ENCODE results near the gene KLHL17. TPM values are rescaled to one million over a fixed set of nuclear protein-coding genes. Genes with fewer than 3 reads are reported as not detected.
A peak's percentile ranks its signal among the peaks of the same experiment; 100 is the strongest.
"Not testable (repeated sequence)": the region's sequence is repeated elsewhere in the genome, so short reads cannot be mapped to it uniquely, and the experiment has no call there.

Gene KLHL17
- total and polyA plus RNA-seq, 9 of the 15 experiments (the other 6 are each of a cell fraction or from before 2014, with no cell fraction given) = 0.14 to 84.8 (median 13.0) TPM

DNA sequence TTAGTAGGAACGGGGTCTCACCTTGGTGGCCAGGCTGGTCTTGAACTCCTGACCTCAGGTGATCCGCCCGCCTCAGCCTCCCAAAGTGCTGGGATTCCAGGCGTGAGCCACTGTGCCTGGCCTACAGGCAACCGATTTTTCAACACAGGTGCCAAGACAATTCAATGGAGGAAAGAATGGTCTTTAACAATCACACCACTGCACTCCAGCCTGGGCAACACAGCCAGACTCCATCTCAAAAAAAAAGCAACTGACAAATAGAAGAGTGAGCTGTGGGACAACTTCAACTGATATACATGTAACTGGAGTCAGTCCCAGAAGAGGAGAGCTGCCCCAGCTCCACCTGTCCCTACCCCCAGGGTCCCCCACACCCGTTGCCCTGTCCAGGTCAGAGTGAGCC is 34.2 kb downstream of the KLHL17 start:
- H3K9me3 ChIP-seq (replicated peaks; ENCODE audit: control insufficient read depth, insufficient read depth, low read depth, low read length); CTCF ChIA-PET (ENCODE audit: low intra/inter-chr PET ratio); H4K20me1 ChIP-seq (replicated peaks; ENCODE audit: control insufficient read depth, insufficient read depth, low read length); ATAC-seq; H3K9me1 ChIP-seq (ENCODE audit: control insufficient read depth, insufficient read depth, low read length); H3K9ac ChIP-seq (ENCODE audit: insufficient read depth in 1 of 2, low read depth in 2 of 2, low read length in 2 of 2); H3K4me3 ChIP-seq; H3K79me2 ChIP-seq (ENCODE audit: control insufficient read depth, insufficient read depth, low read length); H3K4me2 ChIP-seq (ENCODE audit: insufficient read depth, low read length); FAIRE-seq; DNase-seq (ENCODE audit: extremely low read depth in 1 of 4, low spot score in 3 of 4); H3K36me3 ChIP-seq (ENCODE audit: control insufficient read depth, insufficient read depth, low read length); intact Hi-C loops (cut with micrococcal nuclease); H3K27ac ChIP-seq (ENCODE audit: extremely low read depth, low read depth, low read length); BruUV-seq (replicated peaks); H2AFZ ChIP-seq (ENCODE audit: low read depth, low read length); in situ Hi-C loops (cut with MboI): not testable (repeated sequence)
- H3K4me1 ChIP-seq (replicated peaks in 1 of 2; ENCODE audit: control insufficient read depth in 2 of 2, insufficient read depth in 2 of 2, low read length in 2 of 2) = peaks cover 0 to 45% of the 10 kb centered on the region in 2 experiments; a peak in 3 of 5 replicates
- WGBS (ENCODE audit: insufficient coverage, low coverage, missing lambda C conversion rate) = 19% methylated on average over 5 of the region's 6 CpGs
- POLR2A ChIA-PET = interaction anchor here (0.7 to 1.5 kb wide), 2 partner anchors 11 to 52 kb away, joined by 3 to 5 read pairs; no protein-coding TSS in a partner anchor
- peaks cover 2 to 15% of the 10 kb centered on the region in 2 experiments; a peak in 4 of 5 replicates for H3K27me3 ChIP-seq (ENCODE audit: control insufficient read depth in 2 of 2, insufficient read depth in 2 of 2, low read length in 2 of 2)
- TF ChIP-seq ZNF121 (CRISPR knock-in tag; conservative IDR thresholded peaks at IDR 0.05) = 0 out of 2 replicates have a peak, but pooled peaks have one; percentile 40

DNA sequence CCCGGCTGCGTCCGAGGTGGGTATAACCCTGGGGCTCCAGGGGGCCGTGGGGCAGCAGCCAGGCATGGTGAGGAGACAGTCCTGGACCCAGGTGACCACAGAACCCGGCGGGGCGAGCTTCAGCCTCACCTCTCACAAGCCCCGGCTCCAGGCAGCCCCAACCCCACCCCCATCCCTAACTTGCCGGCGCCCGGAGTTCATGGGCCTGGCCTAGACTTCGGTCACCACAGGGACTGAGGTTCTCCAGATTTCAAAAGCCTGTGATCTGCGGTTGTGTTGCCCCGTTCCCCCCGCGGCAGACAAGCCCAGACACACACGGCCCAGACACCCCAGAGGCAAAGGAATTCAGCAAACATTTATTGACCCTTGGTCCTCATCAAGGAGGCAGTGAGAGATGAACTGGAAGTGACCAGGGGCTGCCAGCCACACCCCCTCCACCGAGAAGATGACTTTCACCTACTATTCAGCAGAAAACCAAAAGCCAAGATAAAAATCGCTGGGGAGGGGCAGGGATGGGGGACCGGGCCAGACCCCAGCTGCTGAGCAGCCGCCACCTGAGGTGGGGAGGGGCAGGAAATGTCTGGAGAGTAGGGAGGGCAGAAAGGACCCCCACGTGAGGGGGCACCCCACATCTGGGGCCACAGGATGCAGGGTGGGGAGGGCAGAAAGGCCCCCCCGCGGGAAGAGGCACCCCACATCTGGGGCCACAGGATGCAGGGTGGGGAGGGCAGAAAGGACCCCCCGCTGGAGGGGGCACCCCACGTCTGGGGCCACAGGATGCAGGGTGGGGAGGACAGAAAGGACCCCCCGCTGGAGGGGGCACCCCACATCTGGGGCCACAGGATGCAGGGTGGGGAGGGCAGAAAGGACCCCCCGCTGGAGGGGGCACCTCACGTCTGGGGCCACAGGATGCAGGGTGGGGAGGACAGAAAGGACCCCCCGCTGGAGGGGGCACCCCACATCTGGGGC is 35.6 kb downstream of the KLHL17 start:
- FAIRE-seq = no peak
- H3K4me3 ChIP-seq = no peak overlapping the region
- 11% methylated on average over 25 of the region's 30 CpGs for WGBS (ENCODE audit: insufficient coverage, low coverage, missing lambda C conversion rate)
- no peaks in the 10 kb centered on the region for H3K9me1 ChIP-seq (ENCODE audit: control insufficient read depth, insufficient read depth, low read length)
- peaks cover 9% of the 10 kb centered on the region; the same call in 1 of the 2 replicates for H4K20me1 ChIP-seq (replicated peaks; ENCODE audit: control insufficient read depth, insufficient read depth, low read length)
- H3K4me1 ChIP-seq (replicated peaks in 1 of 2; ENCODE audit: control insufficient read depth in 2 of 2, insufficient read depth in 2 of 2, low read length in 2 of 2) = peaks cover 3 to 59% of the 10 kb centered on the region in 2 experiments; a peak in 4 of 5 replicates
- H3K4me2 ChIP-seq (ENCODE audit: insufficient read depth, low read length) = no peak overlapping the region
- H3K79me2 ChIP-seq (ENCODE audit: control insufficient read depth, insufficient read depth, low read length) = peaks cover 8% of the 10 kb centered on the region; the same call in 2 of the 3 replicates
- no peaks in the 10 kb centered on the region for H3K36me3 ChIP-seq (ENCODE audit: control insufficient read depth, insufficient read depth, low read length)
- no peak overlapping the region for H3K9ac ChIP-seq (ENCODE audit: insufficient read depth in 1 of 2, low read depth in 2 of 2, low read length in 2 of 2)
- DNase-seq (ENCODE audit: extremely low read depth in 1 of 4, low spot score in 3 of 4) = peak in 1 of 4 experiments; percentile 16
- no peaks in the 10 kb centered on the region for H3K9me3 ChIP-seq (replicated peaks; ENCODE audit: control insufficient read depth, insufficient read depth, low read depth, low read length)
- CTCF ChIA-PET (ENCODE audit: low intra/inter-chr PET ratio) = no interaction called here
- BruUV-seq (replicated peaks) = no TSS peak
- peak; percentile 37; the same call in 1 of the 2 replicates for TF ChIP-seq POLR2G (IDR thresholded peaks at IDR 0.05; ENCODE audit: low read depth, low read length)
- no peak for TF ChIP-seq KAT8 (IDR thresholded peaks at IDR 0.05; ENCODE audit: low read depth)
- no peak for TF ChIP-seq GTF2E2 (tag; IDR thresholded peaks at IDR 0.05)
- TF ChIP-seq ZBTB7A (IDR thresholded peaks at IDR 0.05; ENCODE audit: borderline replicate concordance, control insufficient read depth, low read depth, low read length) = 0 out of 2 replicates have a peak, but pooled peaks have one; percentile 35
- TF ChIP-seq, protein P1, sequence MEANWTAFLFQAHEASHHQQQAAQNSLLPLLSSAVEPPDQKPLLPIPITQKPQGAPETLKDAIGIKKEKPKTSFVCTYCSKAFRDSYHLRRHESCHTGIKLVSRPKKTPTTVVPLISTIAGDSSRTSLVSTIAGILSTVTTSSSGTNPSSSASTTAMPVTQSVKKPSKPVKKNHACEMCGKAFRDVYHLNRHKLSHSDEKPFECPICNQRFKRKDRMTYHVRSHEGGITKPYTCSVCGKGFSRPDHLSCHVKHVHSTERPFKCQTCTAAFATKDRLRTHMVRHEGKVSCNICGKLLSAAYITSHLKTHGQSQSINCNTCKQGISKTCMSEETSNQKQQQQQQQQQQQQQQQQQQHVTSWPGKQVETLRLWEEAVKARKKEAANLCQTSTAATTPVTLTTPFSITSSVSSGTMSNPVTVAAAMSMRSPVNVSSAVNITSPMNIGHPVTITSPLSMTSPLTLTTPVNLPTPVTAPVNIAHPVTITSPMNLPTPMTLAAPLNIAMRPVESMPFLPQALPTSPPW (CRISPR knock-in tag; IDR thresholded peaks at IDR 0.05) = peak; percentile 26; the same call in 1 of the 2 replicates
- no peak overlapping the region for H2AFZ ChIP-seq (ENCODE audit: low read depth, low read length)
- ATAC-seq = no peak
- H3K27me3 ChIP-seq (ENCODE audit: control insufficient read depth in 2 of 2, insufficient read depth in 2 of 2, low read length in 2 of 2) = peaks cover 0 to 8% of the 10 kb centered on the region in 2 experiments; a peak in 2 of 5 replicates
- intact Hi-C loops (cut with micrococcal nuclease) (no loop called here), in situ Hi-C loops (cut with MboI) (no loop called here)
- POLR2A ChIA-PET = interaction anchor here (0.7 to 1.9 kb wide), 4 partner anchors 9 to 13 kb away, joined by 4 to 8 read pairs (median 6); partner anchors contain the start of gene PERM1
- no peak overlapping the region for H3K27ac ChIP-seq (ENCODE audit: extremely low read depth, low read depth, low read length)
